IMR-90 (cell line): ENCODE measurements around the gene KCNQ1. TPM values are rescaled to one million over a fixed set of nuclear protein-coding genes. Genes with fewer than 3 reads are reported as not detected.
A peak's percentile ranks its signal among the peaks of the same experiment; 100 is the strongest.

Experiments used
- ATAC-seq: fragments of 200-7000 bp; cut with Tn5 transposase; 2 replicates; pipeline ENCODE4 v1.9.1; 2020; ENCODE audit warnings: low read depth, mild to moderate bottlenecking, moderate library complexity
- BruUV-seq: library from RNA; stranded (reverse); fragments of 400-500 nt; replicated peaks from 2 replicates; lab custom pipeline; 2021; lab: Mats Ljungman, UMichigan
- CTCF ChIA-PET: fragments of 300-600 bp; formaldehyde crosslinking; extraction: SDS; loops from one replicate; lab custom pipeline; 2021; ENCODE audit warnings: antibody characterized with exemption; lab: Yijun Ruan, JAX
- POLR2A ChIA-PET: fragments of 300-600 bp; sonication (Branson Sonifier 250); formaldehyde crosslinking; loops from one replicate; lab custom pipeline; 2022; ENCODE audit warnings: antibody characterized with exemption; ENCODE audit not compliant: unreplicated experiment; lab: Charles Lee
- DNase-seq: peaks from one replicate; pipeline ENCODE4 v3.0.0; 2013
- H2AFZ ChIP-seq: replicated peaks from 2 replicates; pipeline ENCODE3; 2013; ENCODE audit warnings: low read length, mild to moderate bottlenecking; ENCODE audit not compliant: poor library complexity
- H2AK5ac ChIP-seq: 2 replicates; pipeline ENCODE4 v1.6.1; 2013; ENCODE audit warnings: low read depth, low read length, inconsistent platforms
- H2AK9ac ChIP-seq: replicated peaks from 2 replicates; pipeline ENCODE3; 2013; ENCODE audit warnings: mild to moderate bottlenecking, low read depth, low read length, moderate library complexity; ENCODE audit not compliant: poor library complexity
- H2BK120ac ChIP-seq: 2 replicates; pipeline ENCODE4 v1.6.1; 2013; ENCODE audit warnings: low read depth, low read length, inconsistent platforms
- H2BK15ac ChIP-seq: 3 replicates; pipeline ENCODE4 v1.6.1; 2013; ENCODE audit warnings: low read depth, low read length, inconsistent platforms
- H2BK20ac ChIP-seq: 2 replicates; pipeline ENCODE4 v1.6.1; 2013; ENCODE audit warnings: low read depth, mild to moderate bottlenecking, inconsistent platforms, low read length, moderate library complexity
- H2BK5ac ChIP-seq: 2 replicates; pipeline ENCODE4 v1.6.1; 2013; ENCODE audit warnings: mild to moderate bottlenecking, low read depth, low read length, inconsistent platforms; ENCODE audit not compliant: poor library complexity, severe bottlenecking
- H3K14ac ChIP-seq: replicated peaks from 2 replicates; pipeline ENCODE4 v1.6.1; 2013; ENCODE audit warnings: low read depth, low read length, inconsistent platforms
- H3K18ac ChIP-seq: 2 replicates; pipeline ENCODE4 v1.6.1; 2013; ENCODE audit warnings: low read depth, low read length, control low read depth
- H3K23ac ChIP-seq: 2 replicates; pipeline ENCODE4 v1.6.1; 2013; ENCODE audit warnings: low read depth, low read length, inconsistent platforms
- H3K27ac ChIP-seq: 2 replicates; pipeline ENCODE4 v1.5.1; 2013; ENCODE audit warnings: mild to moderate bottlenecking, control low read depth, low read length; ENCODE audit not compliant: insufficient read depth
- H3K27me3 ChIP-seq: 2 replicates; pipeline ENCODE4 v1.6.1; 2013; ENCODE audit warnings: low read length; ENCODE audit not compliant: control insufficient read depth, insufficient read depth
- H3K36me3 ChIP-seq: 2 replicates; pipeline ENCODE4 v1.6.1; 2013; ENCODE audit warnings: low read length, mixed read lengths; ENCODE audit not compliant: control insufficient read depth, insufficient read depth
- H3K4ac ChIP-seq: 2 replicates; pipeline ENCODE4 v1.6.1; 2013; ENCODE audit warnings: low read depth, low read length, inconsistent platforms
- H3K4me1 ChIP-seq: 2 replicates; pipeline ENCODE4 v1.6.1; 2013; ENCODE audit warnings: low read length, mixed read lengths; ENCODE audit not compliant: control insufficient read depth, insufficient read depth
- H3K4me2 ChIP-seq: 2 replicates; pipeline ENCODE4 v1.6.1; 2013; ENCODE audit warnings: low read depth, mild to moderate bottlenecking, control low read depth, low read length, moderate library complexity
- H3K4me3 ChIP-seq: 2 replicates; pipeline ENCODE4 v1.5.1; 2013; ENCODE audit warnings: low read depth, mild to moderate bottlenecking, control low read depth, low read length, moderate library complexity; ENCODE audit not compliant: insufficient read depth
- H3K56ac ChIP-seq: 2 replicates; pipeline ENCODE4 v1.6.1; 2013; ENCODE audit warnings: low read length, inconsistent platforms; ENCODE audit not compliant: insufficient read depth; ENCODE audit errors: extremely low read depth
- H3K79me1 ChIP-seq, 2 experiments: 2 replicates each; pipeline ENCODE4 v1.6.1; 2013; ENCODE audit warnings: low read length in 2 of 2, inconsistent platforms in 1 of 2, low read depth in 1 of 2
- H3K9ac ChIP-seq: 2 replicates; pipeline ENCODE4 v1.6.1; 2013; ENCODE audit warnings: low read depth, low read length, control low read depth
- H3K9me1 ChIP-seq: 2 replicates; pipeline ENCODE4 v1.6.1; 2013; ENCODE audit warnings: low read length, inconsistent platforms; ENCODE audit not compliant: insufficient read depth
- H3K9me3 ChIP-seq: 2 replicates; pipeline ENCODE4 v1.6.1; 2013; ENCODE audit warnings: low read length; ENCODE audit not compliant: control insufficient read depth, insufficient read depth
- H4K20me1 ChIP-seq: 2 replicates; pipeline ENCODE4 v1.6.1; 2013; ENCODE audit warnings: low read length, inconsistent platforms; ENCODE audit not compliant: insufficient read depth
- H4K5ac ChIP-seq: 2 replicates; pipeline ENCODE4 v1.6.1; 2013; ENCODE audit warnings: mild to moderate bottlenecking, low read depth, low read length, control low read depth
- H4K8ac ChIP-seq, 2 experiments: 2 replicates each; pipeline ENCODE4 v1.6.1; 2013; ENCODE audit warnings: low read depth in 2 of 2, low read length in 2 of 2, control low read depth in 1 of 2, inconsistent platforms in 1 of 2
- H4K91ac ChIP-seq: 2 replicates; pipeline ENCODE4 v1.6.1; 2013; ENCODE audit warnings: low read depth, low read length, inconsistent platforms; ENCODE audit not compliant: insufficient read depth
- BHLHE40 ChIP-seq: fragments of 150-350 bp; IDR thresholded peaks from 2 replicates; pipeline ENCODE4 v1.6.1; 2016; ENCODE audit warnings: mild to moderate bottlenecking, low read depth, low read length
- CEBPB ChIP-seq: IDR thresholded peaks from 2 replicates; pipeline ENCODE4 v1.6.1; 2012; ENCODE audit warnings: low read depth, low read length, improper control_type of control experiment
- CHD1 ChIP-seq: IDR thresholded peaks from 2 replicates; pipeline ENCODE4 v1.6.1; 2012; ENCODE audit warnings: low read depth, low read length, improper control_type of control experiment
- CTCF ChIP-seq: conservative IDR thresholded peaks from 2 replicates; pipeline ENCODE4 v1.5.1; 2012; ENCODE audit warnings: mild to moderate bottlenecking, low read depth, low read length, improper control_type of control experiment
- ELK1 ChIP-seq: fragments of 150-350 bp; IDR thresholded peaks from 2 replicates; pipeline ENCODE4 v1.6.1; 2016; ENCODE audit warnings: low read depth, mild to moderate bottlenecking, low read length, moderate library complexity, borderline replicate concordance
- FOS ChIP-seq: fragments of 150-350 bp; IDR thresholded peaks from 2 replicates; pipeline ENCODE4 v1.6.1; 2016; ENCODE audit warnings: low read depth, low read length
- MAFK ChIP-seq: IDR thresholded peaks from 2 replicates; pipeline ENCODE4 v1.6.1; 2012; ENCODE audit warnings: low read depth, low read length, improper control_type of control experiment
- MAZ ChIP-seq: IDR thresholded peaks from 2 replicates; pipeline ENCODE4 v1.6.1; 2012; ENCODE audit warnings: low read depth, mild to moderate bottlenecking, low read length, improper control_type of control experiment, moderate library complexity, borderline replicate concordance
- MXI1 ChIP-seq: IDR thresholded peaks from 2 replicates; pipeline ENCODE4 v1.6.1; 2012; ENCODE audit warnings: low read depth, mild to moderate bottlenecking, low read length, moderate library complexity, borderline replicate concordance
- NFE2L2 ChIP-seq: fragments of 150-350 bp; IDR thresholded peaks from 2 replicates; pipeline ENCODE4 v1.6.1; 2016; ENCODE audit warnings: low read depth, mild to moderate bottlenecking, low read length
- POLR2A ChIP-seq: IDR thresholded peaks from 2 replicates; pipeline ENCODE4 v1.6.1; 2012; ENCODE audit warnings: mild to moderate bottlenecking, low read depth, low read length
- RAD21 ChIP-seq: IDR thresholded peaks from 2 replicates; pipeline ENCODE4 v1.6.1; 2012; ENCODE audit warnings: low read length, improper control_type of control experiment
- RCOR1 ChIP-seq: IDR thresholded peaks from 2 replicates; pipeline ENCODE4 v1.6.1; 2012; ENCODE audit warnings: mild to moderate bottlenecking, low read length, improper control_type of control experiment; ENCODE audit not compliant: insufficient replicate concordance
- RFX5 ChIP-seq: IDR thresholded peaks from 2 replicates; pipeline ENCODE4 v1.8.0; 2012; ENCODE audit warnings: low read depth, mild to moderate bottlenecking, low read length, moderate library complexity
- SMC3 ChIP-seq: fragments of 150-350 bp; IDR thresholded peaks from 2 replicates; pipeline ENCODE4 v1.6.1; 2016; ENCODE audit warnings: low read depth, mild to moderate bottlenecking, antibody characterized with exemption, low read length, moderate library complexity
- USF2 ChIP-seq: fragments of 150-350 bp; IDR thresholded peaks from 2 replicates; pipeline ENCODE4 v1.6.1; 2017; ENCODE audit warnings: mild to moderate bottlenecking, antibody characterized with exemption, low read length, low read depth
- WGBS, 2 experiments: methylation state at CpG; one replicate each; pipeline versions ENCODE4 v1.1.5 to v1.1.7; 2013; ENCODE audit warnings: missing lambda C conversion rate in 2 of 2; ENCODE audit not compliant: insufficient read length in 1 of 2; ENCODE audit errors: extremely low coverage in 2 of 2; 5-methylcytosine and 5-hydroxymethylcytosine counted together
- dilution Hi-C: fragments of 300-500 bp; cut with HindIII; formaldehyde crosslinking; loops from one replicate; pipeline ENCODE4 v1.14.3; 2018; ENCODE audit warnings: low sequenced_read_pairs; ENCODE audit not compliant: unreplicated experiment
- in situ Hi-C: fragments of 300-500 bp; cut with MboI; formaldehyde crosslinking; loops from 3 replicates; pipeline ENCODE4 v1.14.3; 2019; ENCODE audit warnings: low sequenced_read_pairs, inconsistent platforms, mixed read lengths
- intact Hi-C: fragments of 100-400 bp; cut with micrococcal nuclease; formaldehyde crosslinking; loops from 2 replicates; pipeline ENCODE4 v1.10.0; 2022
- polyA plus RNA-seq, 3 experiments: library from polyadenylated mRNA; depleted of rRNA; stranded (reverse); fragments of >200 nt; gene quantifications; 2 replicates each; pipeline ENCODE4 v1.2.3, GENCODE V29; 2012; ENCODE audit warnings: low replicate concordance in 1 of 3
- total RNA-seq: library from RNA; depleted of rRNA; stranded (reverse); fragments of >200 nt; gene quantifications from 2 replicates; pipeline ENCODE4 v1.2.3, GENCODE V29; 2012

The KCNQ1 gene
- total and polyA plus RNA-seq, 2 of the 4 experiments (the other 2 are of a cell fraction), result 0.07 TPM; not detected in 1

GRCh38 chr11:2752204-2752770, 307.5 kb downstream of the KCNQ1 start:
- Histone ChIP-seq H3K18ac (no peak overlapping the region), H3K9me1 (no peaks in the 10 kb centered on the region), H3K79me1 (no peaks in the 10 kb centered on the region), H2BK120ac (no peak overlapping the region), H3K9me3 (peaks cover 1% of the 10 kb centered on the region; the same call in 1 of the 2 replicates), H3K27ac (no peak overlapping the region), H4K91ac (no peak overlapping the region), H3K4ac (no peak overlapping the region), H4K8ac (no peak overlapping the region), H4K5ac (no peak overlapping the region), H2BK15ac (no peak overlapping the region), H4K20me1 (no peaks in the 10 kb centered on the region), H2AK5ac (0 out of 2 replicates have a peak overlapping the region, but pooled peaks have one; percentile 14), H3K23ac (no peak overlapping the region), H3K56ac (no peak overlapping the region), H3K4me1 (no peaks in the 10 kb centered on the region), H3K4me2 (no peak overlapping the region), H2BK20ac (no peak overlapping the region), H3K9ac (no peak overlapping the region), H2AFZ (no peak overlapping the region), H2BK5ac (no peak overlapping the region), H3K14ac (no peak overlapping the region; the same call in 1 of the 2 replicates), H3K4me3 (no peak overlapping the region), H2AK9ac (no peak overlapping the region), H3K27me3 (peaks cover 29% of the 10 kb centered on the region; the same call in 1 of the 2 replicates), H3K36me3 (no peaks in the 10 kb centered on the region)
- ATAC-seq (no peak), DNase-seq (peak; percentile 32)
- POLR2A ChIA-PET, result no interaction called here
- BruUV-seq, result no TSS peak
- in situ Hi-C loops (no loop called here), dilution Hi-C loops (no loop called here), intact Hi-C loops (no loop called here)
- CTCF ChIA-PET, result no interaction called here
- 90% methylated on average over 2 of the region's 12 CpGs; no CpG with 5 or more reads in 1 of the 2 experiments for WGBS, 2 experiments
- no peak for TF ChIP-seq CEBPB
- TF ChIP-seq MAFK, result no peak
- TF ChIP-seq MXI1, result no peak
- TF ChIP-seq RFX5, result no peak
- no peak for TF ChIP-seq MAZ
- TF ChIP-seq NFE2L2, result no peak
- no peak for TF ChIP-seq CHD1
- no peak for TF ChIP-seq FOS
- no peak for TF ChIP-seq BHLHE40
- TF ChIP-seq RCOR1, result no peak
- no peak for TF ChIP-seq USF2
- no peak for TF ChIP-seq POLR2A
- no peak for TF ChIP-seq CTCF
- TF ChIP-seq ELK1, result no peak
- TF ChIP-seq SMC3, result no peak
- TF ChIP-seq RAD21, result no peak
